ENCODE results near the gene PALM3.

DNA sequence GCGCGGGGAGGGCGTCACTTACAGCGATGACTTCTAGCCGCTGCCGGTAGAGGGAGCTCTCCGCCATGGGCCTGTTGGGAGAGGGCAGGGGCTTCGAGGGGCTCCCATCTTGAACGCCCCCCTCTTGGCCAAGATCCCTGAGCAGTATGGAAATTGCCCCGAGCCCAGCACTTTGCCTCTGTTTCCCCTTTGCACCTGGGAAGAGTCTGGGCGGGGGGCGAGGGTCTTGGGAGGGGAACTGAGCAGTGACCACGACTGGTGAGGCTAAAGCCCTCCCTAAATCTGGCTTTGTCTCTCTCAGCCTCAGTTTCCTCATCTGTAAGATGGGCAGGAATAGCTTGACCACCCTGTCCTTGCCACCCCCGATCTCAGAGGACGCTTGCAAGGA is 2.8 kb downstream of the PALM3 start:
- TF ChIP-seq, protein P1, sequence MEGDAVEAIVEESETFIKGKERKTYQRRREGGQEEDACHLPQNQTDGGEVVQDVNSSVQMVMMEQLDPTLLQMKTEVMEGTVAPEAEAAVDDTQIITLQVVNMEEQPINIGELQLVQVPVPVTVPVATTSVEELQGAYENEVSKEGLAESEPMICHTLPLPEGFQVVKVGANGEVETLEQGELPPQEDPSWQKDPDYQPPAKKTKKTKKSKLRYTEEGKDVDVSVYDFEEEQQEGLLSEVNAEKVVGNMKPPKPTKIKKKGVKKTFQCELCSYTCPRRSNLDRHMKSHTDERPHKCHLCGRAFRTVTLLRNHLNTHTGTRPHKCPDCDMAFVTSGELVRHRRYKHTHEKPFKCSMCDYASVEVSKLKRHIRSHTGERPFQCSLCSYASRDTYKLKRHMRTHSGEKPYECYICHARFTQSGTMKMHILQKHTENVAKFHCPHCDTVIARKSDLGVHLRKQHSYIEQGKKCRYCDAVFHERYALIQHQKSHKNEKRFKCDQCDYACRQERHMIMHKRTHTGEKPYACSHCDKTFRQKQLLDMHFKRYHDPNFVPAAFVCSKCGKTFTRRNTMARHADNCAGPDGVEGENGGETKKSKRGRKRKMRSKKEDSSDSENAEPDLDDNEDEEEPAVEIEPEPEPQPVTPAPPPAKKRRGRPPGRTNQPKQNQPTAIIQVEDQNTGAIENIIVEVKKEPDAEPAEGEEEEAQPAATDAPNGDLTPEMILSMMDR (conservative IDR thresholded peaks at IDR 0.05 in 1 of 2, IDR thresholded peaks at IDR 0.05 in 1 of 2; ENCODE audit: low read depth in 1 of 2, low read length in 2 of 2) = peak; percentile 61 to 66
- no peak for TF ChIP-seq EZH2 (IDR thresholded peaks at IDR 0.05; ENCODE audit: low read length, missing control alignments)
